GM19099 (cell line): ENCODE data around the gene CD209.

ENCODE experiments used
- POLR2A ChIP-seq: IDR thresholded peaks from 3 replicates; pipeline ENCODE4 v1.6.1; 2011; ENCODE audit warnings: low read depth; ENCODE audit not compliant: insufficient read length; ENCODE audit errors: extremely low read depth

The CD209 gene

GRCh38 chr19:7743425-7743841, 3.9 kb downstream of the CD209 start:
- no peak for TF ChIP-seq POLR2A

- TF ChIP-seq POLR2A = no peak
Measured at GRCh38 chr19:7742991-7743390, 4.3 kb downstream of the CD209 start.

GRCh38 chr19:7742575-7742974, 4.8 kb downstream of the CD209 start:
- TF ChIP-seq POLR2A = no peak

GRCh38 chr19:7740682-7741054, 6.7 kb downstream of the CD209 start:
- no peak for TF ChIP-seq POLR2A

GRCh38 chr19:7739801-7740681, 7.3 kb downstream of the CD209 start:
- TF ChIP-seq POLR2A = no peak

- no peak for TF ChIP-seq POLR2A
Measured at GRCh38 chr19:7739211-7739755, 8.1 kb downstream of the CD209 start.

GRCh38 chr19:7738023-7738422, 9.3 kb downstream of the CD209 start:
- TF ChIP-seq POLR2A = no peak

GRCh38 chr19:7737215-7737614, 10.1 kb downstream of the CD209 start:
- no peak for TF ChIP-seq POLR2A

- no peak for TF ChIP-seq POLR2A
Measured at GRCh38 chr19:7736148-7736547, 11.2 kb downstream of the CD209 start.

- TF ChIP-seq POLR2A = no peak
Measured at GRCh38 chr19:7734220-7735203, 12.8 kb downstream of the CD209 start.

- TF ChIP-seq POLR2A = no peak
Measured at GRCh38 chr19:7733376-7733775, 14.0 kb downstream of the CD209 start.

- no peak for TF ChIP-seq POLR2A
Measured at GRCh38 chr19:7732045-7732444, 15.3 kb downstream of the CD209 start, which contains the start of gene CLEC4G. Gene CLEC4G (minus strand): TSS chr19:7732110. CDS start chr19:7732102, 8 bp downstream.

- no peak for TF ChIP-seq POLR2A
Measured at GRCh38 chr19:7731615-7732014, 15.7 kb downstream of the CD209 start.

- TF ChIP-seq POLR2A = no peak
Measured at GRCh38 chr19:7731218-7731595, 16.1 kb downstream of the CD209 start.
